Posterior vena cava (tissue), 2 donors: ENCODE results near the gene IDUA. TPM values are rescaled to one million over a fixed set of nuclear protein-coding genes. Genes with fewer than 3 reads are reported as not detected.
"Not testable (repeated sequence)": the region's sequence is repeated elsewhere in the genome, so short reads cannot be mapped to it uniquely, and the experiment has no call there.

Experiments
- DNase-seq: peaks from one replicate; pipeline ENCODE4 v3.0.0-alpha.2; 2020; ENCODE audit warnings: low spot score
- intact Hi-C, 2 donors: fragments of 100-400 bp; cut with DNase I; formaldehyde crosslinking; loops; one replicate each; pipeline versions ENCODE4 v1.14.1 to v1.14.2; 2022 to 2023
- total RNA-seq, 2 donors: library from RNA; stranded (reverse); fragmentation: NEBNext Ultra II Directional; extraction: Animal tissue kit (Norgen Biotek cat#: 25700); gene quantifications; one replicate each; pipeline ENCODE4 v1.2.1, GENCODE V29; 2021
- donor health status: DM: yes; HTN: yes; CAD: no.
- donor health status: DM: yes; HTN: yes; CAD: no.

IDUA gene
- total RNA-seq, 2 donors from 2014 or later, result 19.0 to 29.0 TPM

DNA sequence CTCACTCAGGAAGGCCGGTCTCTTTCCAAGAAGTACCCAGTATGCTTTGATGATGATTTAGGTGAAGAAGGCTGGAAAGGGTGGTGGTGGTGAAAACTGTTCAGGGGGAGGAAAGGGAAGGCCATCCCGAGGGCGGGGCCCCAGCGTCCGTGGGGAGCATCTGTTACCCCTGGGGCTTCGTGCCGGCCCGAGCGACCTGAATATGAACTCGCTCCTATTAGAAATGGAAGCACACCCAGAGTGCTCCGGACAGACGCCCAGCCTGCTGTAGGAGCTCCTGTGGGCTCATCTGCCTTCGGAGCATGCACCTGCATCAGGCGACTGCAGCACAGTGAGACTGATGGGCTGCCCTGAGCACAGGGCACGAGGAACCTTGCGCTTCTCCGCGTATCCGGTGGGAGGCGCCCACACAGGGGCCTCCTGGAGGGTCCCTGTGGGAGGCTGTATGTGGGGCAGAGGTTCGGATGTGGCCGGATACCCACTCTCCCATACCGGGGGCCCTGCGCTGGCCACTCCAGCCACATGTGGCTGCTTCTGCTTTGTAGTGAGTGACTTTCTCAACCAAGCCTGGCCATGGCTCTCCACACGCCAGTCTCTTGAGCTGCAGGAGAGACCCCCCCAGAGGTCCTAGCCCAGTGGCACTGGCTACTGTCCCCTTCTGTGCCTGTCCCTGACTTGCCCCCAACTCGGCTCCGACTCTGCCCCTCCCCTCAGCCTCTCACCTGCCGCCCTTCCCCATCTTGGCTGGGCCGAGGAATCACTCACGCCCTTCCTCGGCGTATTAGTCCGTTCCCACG lies 61.3 kb downstream of the IDUA start:
- DNase-seq, result peak; percentile 72
- intact Hi-C loops, result loop anchor here in 1 of 2 donors (1.0 kb wide), 1 partner anchor 76 kb away; no protein-coding TSS in a partner anchor

DNA sequence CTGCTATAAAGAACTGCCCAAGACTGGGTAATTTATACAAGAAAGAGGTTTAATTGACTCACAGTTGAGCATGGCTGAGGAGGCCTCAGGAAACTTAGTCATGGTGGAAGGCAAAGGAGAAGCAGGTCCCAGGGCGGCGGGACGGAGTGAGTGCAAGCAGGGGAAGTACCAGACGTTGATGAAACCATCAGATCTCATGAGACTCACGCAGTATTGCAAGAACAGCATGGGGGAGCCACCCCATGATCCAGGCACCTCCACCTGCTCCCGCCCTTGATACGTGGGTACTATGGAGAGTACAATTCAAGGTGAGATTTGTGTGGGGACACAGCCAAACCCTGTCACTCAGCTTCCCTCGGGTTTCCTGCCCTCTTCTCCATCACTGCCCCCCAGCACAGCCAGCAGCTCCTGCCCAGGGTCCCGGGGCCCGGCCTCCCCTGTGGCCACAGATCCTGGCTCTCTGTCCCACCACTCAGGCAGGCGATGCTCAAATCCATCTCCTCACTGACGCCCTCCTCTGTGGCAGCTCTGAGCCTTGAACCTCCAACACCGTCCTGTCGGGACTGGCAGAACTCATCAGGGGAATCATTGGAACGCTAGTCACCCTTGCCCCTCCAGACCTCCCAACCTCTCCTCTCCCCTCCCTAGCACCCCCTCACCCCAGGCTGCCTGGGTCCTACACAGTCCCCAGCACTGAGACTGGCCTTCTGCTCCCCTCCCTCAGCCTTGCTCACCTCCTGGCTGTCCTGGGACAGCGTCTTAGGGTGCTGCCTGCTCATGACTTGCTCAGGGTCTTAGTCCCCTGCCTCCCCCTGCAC lies 62.1 kb downstream of the IDUA start:
- peak; percentile 78 for DNase-seq
- intact Hi-C loops, result no loop called here

- intact Hi-C loops, result no loop called here
These were observed 62.7 kb downstream of the IDUA start for GRCh38 chr4:1049591-1049905.

DNA sequence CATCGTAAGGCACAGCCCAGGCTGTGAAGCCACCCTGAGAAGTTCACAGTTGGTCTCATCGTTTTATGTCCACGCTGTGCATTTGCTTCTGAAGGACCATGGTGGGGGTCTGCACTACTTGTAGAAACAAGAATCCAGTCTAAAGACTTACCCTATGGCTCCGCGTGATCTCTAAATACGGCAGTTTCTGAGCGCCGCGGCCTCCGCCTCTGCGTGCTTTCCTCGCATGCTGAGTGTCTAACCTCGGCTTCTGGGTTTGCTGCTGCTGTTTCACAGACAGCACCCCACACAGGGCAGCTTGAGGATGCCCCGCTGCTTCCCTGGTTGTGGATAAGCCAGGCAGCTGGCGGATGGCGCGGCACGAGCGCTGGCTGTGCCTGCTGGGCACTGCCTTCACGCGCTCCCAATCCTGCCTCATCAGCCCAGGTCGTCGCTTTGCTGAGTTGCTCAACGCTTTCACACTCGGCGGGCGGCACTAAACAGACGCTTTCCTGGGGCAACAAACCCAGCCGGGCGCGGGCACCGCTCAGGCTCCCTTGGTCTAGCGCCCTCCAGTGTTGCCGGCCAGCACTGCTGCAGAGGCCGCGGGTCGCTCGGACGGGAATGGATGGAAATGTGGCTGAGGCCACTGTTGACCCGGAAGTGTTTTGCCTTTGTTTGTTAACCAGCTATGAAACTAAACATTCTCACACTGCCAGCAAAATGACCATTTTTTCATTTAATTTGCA lies 63.8 kb downstream of the IDUA start:
- peak; percentile 60 for DNase-seq
- intact Hi-C loops, result no loop called here

More at GRCh38 chr4:1049591-1049905, 62.7 kb downstream of the IDUA start:
- peak; percentile 77 for DNase-seq

DNA sequence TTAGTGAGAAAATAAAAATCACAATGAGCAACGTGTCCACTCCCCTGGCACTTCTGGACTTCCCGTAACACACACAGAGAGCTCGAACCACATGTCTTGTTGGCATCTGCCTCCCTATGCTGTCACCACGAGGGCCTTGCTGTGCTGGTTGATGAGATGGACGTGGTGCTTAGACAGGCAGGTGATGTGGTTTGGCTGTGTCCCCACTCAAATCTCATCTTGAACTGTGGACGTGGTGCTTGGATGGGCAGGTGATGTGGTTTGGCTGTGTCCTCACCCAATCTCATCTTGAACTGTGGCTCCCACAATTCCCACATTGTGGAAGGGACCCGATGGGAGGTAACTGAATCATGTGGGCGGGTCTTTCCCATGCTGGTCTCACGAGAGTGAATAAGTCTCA lies 64.6 kb downstream of the IDUA start:
- intact Hi-C loops, result no loop called here
- DNase-seq, result peak; percentile 19

DNA sequence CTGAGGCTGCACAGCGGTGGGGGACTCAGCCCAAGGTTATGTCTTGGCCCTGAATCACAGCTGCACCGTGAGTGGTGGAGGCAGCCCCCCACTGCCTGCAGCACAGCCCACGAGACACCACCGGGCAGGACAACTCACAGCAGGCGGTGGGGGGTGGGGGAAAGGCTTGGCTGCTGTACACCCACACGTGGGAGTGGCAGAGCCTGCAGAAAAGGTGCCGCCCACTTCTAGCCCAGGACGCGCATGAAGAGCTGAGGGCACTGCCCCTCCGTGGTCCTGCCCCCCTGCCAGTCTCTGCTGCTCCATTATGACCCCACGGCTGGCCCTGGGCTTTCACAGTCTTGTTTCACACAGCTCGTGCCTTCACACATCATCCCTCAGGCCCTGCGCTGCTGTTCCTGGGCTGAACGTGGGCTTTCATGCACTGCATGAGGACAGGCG lies 65.4 kb downstream of the IDUA start:
- peak; percentile 69 for DNase-seq
- intact Hi-C loops, result no loop called here

DNA sequence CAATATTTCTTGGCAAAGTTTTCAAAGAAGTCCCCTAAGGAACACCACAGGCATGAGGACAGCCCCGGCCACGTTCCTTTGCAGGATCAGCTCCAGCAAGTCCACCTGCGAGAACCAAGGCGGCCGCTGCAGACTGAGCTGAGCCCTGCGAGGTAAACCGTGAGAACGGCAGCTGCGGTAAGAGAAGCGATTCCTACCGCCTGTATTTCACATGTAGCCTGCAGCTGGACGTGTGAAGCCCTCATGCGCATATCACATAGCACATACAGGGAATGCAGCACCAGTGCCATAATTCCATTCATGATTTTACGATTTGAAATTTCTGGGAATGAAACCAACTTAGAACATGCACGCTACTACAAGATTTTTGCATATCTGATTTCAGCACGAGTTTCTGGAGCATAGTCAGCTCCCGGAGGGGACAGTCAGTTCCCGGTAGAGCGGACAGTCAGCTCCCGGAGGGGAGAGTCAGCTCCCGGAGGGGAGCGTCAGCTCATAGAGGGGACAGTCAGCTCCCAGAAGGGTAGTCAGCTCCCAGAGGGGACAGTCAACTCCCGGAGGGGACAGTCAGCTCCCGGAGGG lies 66.3 kb downstream of the IDUA start:
- intact Hi-C loops, result no loop called here
- DNase-seq, result peak; percentile 81

GRCh38 chr4:1053891-1054290 lies 67.0 kb downstream of the IDUA start:
- peak; percentile 34 for DNase-seq
- intact Hi-C loops, result not testable (repeated sequence)

Other genes starting within 250 kb of the IDUA start
- gene CPLX1, start 160.9 kb upstream of the IDUA start, total RNA-seq, result 1 to 10 TPM; 2.5 to 5.1 TPM
- 10 to 100 TPM; 63.5 to 73.5 TPM for gene GAK, start 54.7 kb upstream of the IDUA start, total RNA-seq
- gene TMEM175, start 54.6 kb upstream of the IDUA start, total RNA-seq, result 10 to 100 TPM; 15.3 to 16.4 TPM
- 10 to 100 TPM; 10.8 to 11.9 TPM for gene DGKQ, start 13.5 kb upstream of the IDUA start, total RNA-seq
- under 1 TPM in 1 of 2 donors, not detected in 1; 0.14 TPM for gene SLC26A1, start 6.4 kb downstream of the IDUA start, total RNA-seq
- 10 to 100 TPM; 16.2 to 20.7 TPM for gene FGFRL1, start 24.6 kb downstream of the IDUA start, total RNA-seq
- 1 to 10 TPM in 1 of 2 donors, under 1 TPM in 1; 0.76 to 4.0 TPM for gene RNF212, start 126.5 kb downstream of the IDUA start, total RNA-seq
- gene SPON2, start 185.5 kb downstream of the IDUA start, total RNA-seq, result 10 to 100 TPM; 18.1 to 63.3 TPM